HepG2 (cell line): ENCODE measurements around the gene PRXL2A. TPM values are rescaled to one million over a fixed set of nuclear protein-coding genes. Genes with fewer than 3 reads are reported as not detected.

ENCODE experiments used
- ATAC-seq: fragments of 200-7000 bp; cut with Tn5 transposase; 3 replicates; pipeline ENCODE4 v1.9.1; 2020; ENCODE audit warnings: mild to moderate bottlenecking, moderate library complexity
- BruUV-seq: library from RNA; stranded (reverse); fragments of 400-500 nt; replicated peaks from 2 replicates; lab custom pipeline; 2021; lab: Mats Ljungman, UMichigan
- CTCF ChIA-PET: fragments of 300-600 bp; formaldehyde crosslinking; extraction: SDS; loops from one replicate; lab custom pipeline; 2021; ENCODE audit warnings: low total read pairs, inconsistent platforms, low intra/inter-chr PET ratio; lab: Yijun Ruan, JAX
- POLR2A ChIA-PET: fragments of 350-600 bp; sonication (Branson Sonifier 250); formaldehyde crosslinking; loops from one replicate; lab custom pipeline; 2020; ENCODE audit warnings: antibody characterized with exemption, inconsistent platforms; lab: Yijun Ruan, JAX
- DNase-seq: peaks from one replicate; pipeline ENCODE4 v3.0.0-alpha.2; 2015; ENCODE audit warnings: low spot score
- FAIRE-seq: peaks from 3 replicates; lab custom pipeline; 2011; peaks lifted over from hg19 to GRCh38; lab: Jason Lieb, UNC
- H2AFZ ChIP-seq: one replicate; pipeline ENCODE4 v1.6.1; 2011; ENCODE audit warnings: low read length, inconsistent platforms
- H3K27ac ChIP-seq: fragments of 300-600 bp; 3 replicates; pipeline ENCODE4 v1.8.0; 2011; ENCODE audit warnings: mixed run types, mild to moderate bottlenecking, mixed read lengths, low read length, inconsistent platforms; ENCODE audit not compliant: insufficient read depth; ENCODE audit errors: extremely low read length
- H3K27me3 ChIP-seq, 2 experiments: fragments of 200-600 bp in 1 of 2; 2 replicates in 1 of 2; 3 replicates in 1 of 2; pipeline versions ENCODE4 v1.6.0 to v1.8.0; 2011; ENCODE audit warnings: low read length in 2 of 2, mild to moderate bottlenecking in 2 of 2, moderate library complexity in 2 of 2, inconsistent platforms in 1 of 2; ENCODE audit not compliant: insufficient read depth in 2 of 2, control insufficient read depth in 1 of 2
- H3K36me3 ChIP-seq, 2 experiments: fragments of 200-600 bp in 1 of 2; replicated peaks in 1 of 2; 2 replicates in 1 of 2; 3 replicates in 1 of 2; pipeline versions ENCODE4 v1.5.1 to v1.8.0; 2011; ENCODE audit warnings: low read length in 2 of 2, inconsistent platforms in 1 of 2; ENCODE audit not compliant: insufficient read depth in 2 of 2, control insufficient read depth in 1 of 2
- H3K4me1 ChIP-seq: 2 replicates; pipeline ENCODE4 v1.5.1; 2012; ENCODE audit warnings: low read length, inconsistent platforms; ENCODE audit not compliant: insufficient read depth
- H3K4me2 ChIP-seq: 2 replicates; pipeline ENCODE4 v1.6.0; 2011; ENCODE audit warnings: low read depth, low read length, inconsistent platforms
- H3K4me3 ChIP-seq, 3 experiments: fragments of 200-600 bp in 1 of 3; sonication (generic), shearing (Covaris generic) in 1 of 3; replicated peaks in 1 of 3; 2 replicates each; pipeline ENCODE4 v1.5.1; 2011 to 2016; ENCODE audit warnings: low read length in 3 of 3, inconsistent platforms in 2 of 3, low read depth in 2 of 3, mild to moderate bottlenecking in 2 of 3, control low read depth in 1 of 3, mixed read lengths in 1 of 3; ENCODE audit not compliant: insufficient read depth in 1 of 3
- H3K79me2 ChIP-seq: one replicate; pipeline ENCODE4 v1.6.1; 2011; ENCODE audit warnings: low read length, inconsistent platforms; ENCODE audit not compliant: insufficient read depth
- H3K9ac ChIP-seq: 2 replicates; pipeline ENCODE4 v1.6.0; 2011; ENCODE audit warnings: mild to moderate bottlenecking, low read depth, low read length, inconsistent platforms; ENCODE audit not compliant: insufficient read depth
- H3K9me3 ChIP-seq: 2 replicates; pipeline ENCODE4 v1.5.1; 2012; ENCODE audit warnings: mild to moderate bottlenecking, low read length
- H4K20me1 ChIP-seq: 2 replicates; pipeline ENCODE4 v1.6.0; 2011; ENCODE audit warnings: inconsistent platforms, mild to moderate bottlenecking, low read length, moderate library complexity; ENCODE audit not compliant: insufficient read depth
- ADNP ChIP-seq: sonication (generic); formaldehyde crosslinking; IDR thresholded peaks from 2 replicates; pipeline ENCODE4 v1.4.0; 2020; ENCODE audit warnings: missing genetic modification reagents
- ELF3 ChIP-seq: IDR thresholded peaks from 2 replicates; pipeline ENCODE4 v1.6.1; 2016; ENCODE audit warnings: missing genetic modification reagents, missing compliant biosample characterization
- SALL2 ChIP-seq: sonication (generic); formaldehyde crosslinking; IDR thresholded peaks from 2 replicates; pipeline ENCODE4 v1.8.1; 2023; ENCODE audit warnings: mild to moderate bottlenecking, missing genetic modification reagents, inconsistent platforms
- SIN3B ChIP-seq: fragments of 150-350 bp; IDR thresholded peaks from 2 replicates; pipeline ENCODE4 v1.6.1; 2014; ENCODE audit warnings: low read length
- THAP11 ChIP-seq: IDR thresholded peaks from 2 replicates; pipeline ENCODE4 v1.6.1; 2016; ENCODE audit warnings: missing biosample characterization, missing genetic modification reagents
- ZNF34 ChIP-seq: sonication (generic); formaldehyde crosslinking; IDR thresholded peaks from 2 replicates; pipeline ENCODE4 v1.4.0; 2020; ENCODE audit warnings: mild to moderate bottlenecking, missing genetic modification reagents, borderline replicate concordance
- ZNF891 ChIP-seq: sonication (generic); formaldehyde crosslinking; IDR thresholded peaks from 2 replicates; pipeline ENCODE4 v1.5.0; 2020; ENCODE audit warnings: mild to moderate bottlenecking, missing genetic modification reagents
- WGBS: methylation state at CpG from one replicate; pipeline ENCODE4 v1.1.6; 2017; ENCODE audit warnings: low lambda C conversion rate; 5-methylcytosine and 5-hydroxymethylcytosine counted together
- in situ Hi-C: cut with HindIII; loops from 2 replicates; pipeline ENCODE4 v1.10.0; 2017; ENCODE audit warnings: low pct_unique_long_range_greater_than_20kb; ENCODE audit not compliant: extremely low pct_ligation_motif_present
- intact Hi-C: fragments of 100-400 bp; cut with micrococcal nuclease; formaldehyde crosslinking; loops from one replicate; pipeline ENCODE4 v1.10.0; 2022; ENCODE audit not compliant: unreplicated experiment
- polyA plus RNA-seq, 8 experiments: library from polyadenylated mRNA; depleted of rRNA in 3 of 8; stranded (reverse) in 7 of 8; unstranded in 1 of 8; fragments of >200 nt; fragmentation: Illumina TruSeq in 4 of 8; extraction: Trizol in 4 of 8; gene quantifications; 2 replicates each; pipeline versions ENCODE4 v1.2.1 to v1.2.3, GENCODE V29; 2011 to 2016; ENCODE audit warnings: low read depth in 4 of 8, missing spikeins in 1 of 8, mixed read lengths in 1 of 8; ENCODE audit not compliant: insufficient read depth in 1 of 8
- total RNA-seq, 5 experiments: library from RNA; depleted of rRNA; stranded (reverse); fragments of >200 nt; fragmentation: Illumina TruSeq; extraction: Trizol; gene quantifications; 2 replicates each; pipeline ENCODE4 v1.2.3, GENCODE V29; 2016; ENCODE audit warnings: low read depth in 1 of 5
- TF ChIP-seq, protein P1 (sequence below): sonication (generic); formaldehyde crosslinking; IDR thresholded peaks from 2 replicates; pipeline ENCODE4 v1.5.1; 2020; ENCODE audit warnings: mild to moderate bottlenecking, missing genetic modification reagents, borderline replicate concordance

The PRXL2A gene
- total and polyA plus RNA-seq, 2 of the 13 experiments (the other 11 are each of a cell fraction or from before 2014, with no cell fraction given), result 43.9 to 79.9 TPM

DNA sequence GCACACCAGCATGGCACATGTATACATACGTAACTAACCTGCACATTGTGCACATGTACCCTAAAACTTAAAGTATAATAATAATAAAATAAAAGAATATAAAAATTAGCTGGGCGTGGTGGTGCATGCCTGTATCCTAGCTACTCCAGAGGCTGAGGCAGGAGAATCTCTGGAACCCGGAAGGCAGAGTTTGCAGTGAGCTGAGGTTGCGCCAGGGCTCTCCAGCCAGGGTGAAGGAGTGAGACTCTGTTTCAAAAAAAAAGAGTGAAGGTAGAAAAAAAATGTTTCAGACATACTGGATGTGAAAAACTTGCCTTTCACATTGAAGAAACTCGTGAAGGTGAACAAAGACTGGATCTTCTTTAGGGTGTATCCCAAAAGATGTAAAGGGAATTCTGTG, 72.5 kb downstream of the PRXL2A start:
- Histone ChIP-seq H3K79me2 (peaks cover 71% of the 10 kb centered on the region), H3K27me3 (no peaks in the 10 kb centered on the region), H3K36me3 (peaks cover 5 to 16% of the 10 kb centered on the region in 2 experiments; a peak in 4 of 5 replicates), H3K9ac (no peak overlapping the region), H4K20me1 (no peaks in the 10 kb centered on the region), H3K27ac (no peak overlapping the region), H3K4me1 (peaks cover 37% of the 10 kb centered on the region), H3K4me2 (no peak overlapping the region), H3K9me3 (no peaks in the 10 kb centered on the region), H3K4me3 (no peak overlapping the region), H2AFZ (no peak overlapping the region)
- BruUV-seq, result no TSS peak
- in situ Hi-C loops (no loop called here), intact Hi-C loops (no loop called here)
- no peak for TF ChIP-seq ZNF34 (CRISPR knock-in tag)
- no peak for TF ChIP-seq THAP11
- TF ChIP-seq ELF3 (CRISPR knock-in tag), result no peak
- TF ChIP-seq ZNF891, result no peak
- TF ChIP-seq ADNP (CRISPR knock-in tag), result no peak
- TF ChIP-seq SIN3B, result no peak
- TF ChIP-seq SALL2 (CRISPR knock-in tag), result no peak
- FAIRE-seq (no peak), DNase-seq (no peak), ATAC-seq (no peak)
- 98% methylated on average over 5 of the region's 5 CpGs for WGBS
- CTCF ChIA-PET, result no interaction called here
- POLR2A ChIA-PET, result interaction anchor here (2.3 kb wide), 1 partner anchor 18 kb away, joined by 5 read pairs; no protein-coding TSS in a partner anchor

DNA sequence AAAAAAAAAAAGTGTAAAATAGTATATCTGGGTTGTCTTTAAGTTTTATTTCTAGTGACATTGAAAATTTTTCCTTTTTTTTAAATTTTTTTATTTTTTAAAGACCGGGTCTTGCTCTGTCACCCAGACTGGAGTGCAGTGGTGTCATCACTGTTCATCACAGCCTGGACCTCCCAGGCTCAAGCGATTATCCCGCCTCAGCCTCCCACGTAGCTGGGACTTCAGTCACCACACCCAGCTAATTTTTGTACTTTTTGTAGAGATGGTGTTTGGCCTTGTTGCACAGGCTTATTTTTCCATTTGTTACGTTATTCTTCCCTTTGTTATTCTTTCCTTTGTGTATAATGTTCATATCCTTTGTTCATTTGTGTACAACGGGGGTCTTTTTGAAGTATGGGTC, 75.9 kb downstream of the PRXL2A start:
- no peaks in the 10 kb centered on the region for H3K9me3 ChIP-seq
- no TSS peak for BruUV-seq
- ChIA-PET POLR2A (interaction anchor here (0.7 to 1.0 kb wide), 3 partner anchors 20 to 433 kb away, joined by 3 to 4 read pairs (median 4); no protein-coding TSS in a partner anchor), CTCF (no interaction called here)
- no peak for DNase-seq
- in situ Hi-C loops (no loop called here), intact Hi-C loops (no loop called here)
- H3K27me3 ChIP-seq, result no peaks in the 10 kb centered on the region
- H3K79me2 ChIP-seq, result peaks cover 77% of the 10 kb centered on the region
- WGBS, result 97% methylated on average over 6 of the region's 6 CpGs
- no peak overlapping the region for H3K4me2 ChIP-seq
- peaks cover 6 to 14% of the 10 kb centered on the region in 2 experiments; a peak in 4 of 5 replicates for H3K36me3 ChIP-seq
- no peak overlapping the region for H2AFZ ChIP-seq
- no peak for FAIRE-seq
- peaks cover 67% of the 10 kb centered on the region for H3K4me1 ChIP-seq
- no peak overlapping the region for H3K4me3 ChIP-seq
- no peak for ATAC-seq
- no peaks in the 10 kb centered on the region; the same call in 1 of the 2 replicates for H4K20me1 ChIP-seq
- no peak overlapping the region for H3K9ac ChIP-seq
- H3K27ac ChIP-seq, result no peak overlapping the region
- TF ChIP-seq, protein P1, sequence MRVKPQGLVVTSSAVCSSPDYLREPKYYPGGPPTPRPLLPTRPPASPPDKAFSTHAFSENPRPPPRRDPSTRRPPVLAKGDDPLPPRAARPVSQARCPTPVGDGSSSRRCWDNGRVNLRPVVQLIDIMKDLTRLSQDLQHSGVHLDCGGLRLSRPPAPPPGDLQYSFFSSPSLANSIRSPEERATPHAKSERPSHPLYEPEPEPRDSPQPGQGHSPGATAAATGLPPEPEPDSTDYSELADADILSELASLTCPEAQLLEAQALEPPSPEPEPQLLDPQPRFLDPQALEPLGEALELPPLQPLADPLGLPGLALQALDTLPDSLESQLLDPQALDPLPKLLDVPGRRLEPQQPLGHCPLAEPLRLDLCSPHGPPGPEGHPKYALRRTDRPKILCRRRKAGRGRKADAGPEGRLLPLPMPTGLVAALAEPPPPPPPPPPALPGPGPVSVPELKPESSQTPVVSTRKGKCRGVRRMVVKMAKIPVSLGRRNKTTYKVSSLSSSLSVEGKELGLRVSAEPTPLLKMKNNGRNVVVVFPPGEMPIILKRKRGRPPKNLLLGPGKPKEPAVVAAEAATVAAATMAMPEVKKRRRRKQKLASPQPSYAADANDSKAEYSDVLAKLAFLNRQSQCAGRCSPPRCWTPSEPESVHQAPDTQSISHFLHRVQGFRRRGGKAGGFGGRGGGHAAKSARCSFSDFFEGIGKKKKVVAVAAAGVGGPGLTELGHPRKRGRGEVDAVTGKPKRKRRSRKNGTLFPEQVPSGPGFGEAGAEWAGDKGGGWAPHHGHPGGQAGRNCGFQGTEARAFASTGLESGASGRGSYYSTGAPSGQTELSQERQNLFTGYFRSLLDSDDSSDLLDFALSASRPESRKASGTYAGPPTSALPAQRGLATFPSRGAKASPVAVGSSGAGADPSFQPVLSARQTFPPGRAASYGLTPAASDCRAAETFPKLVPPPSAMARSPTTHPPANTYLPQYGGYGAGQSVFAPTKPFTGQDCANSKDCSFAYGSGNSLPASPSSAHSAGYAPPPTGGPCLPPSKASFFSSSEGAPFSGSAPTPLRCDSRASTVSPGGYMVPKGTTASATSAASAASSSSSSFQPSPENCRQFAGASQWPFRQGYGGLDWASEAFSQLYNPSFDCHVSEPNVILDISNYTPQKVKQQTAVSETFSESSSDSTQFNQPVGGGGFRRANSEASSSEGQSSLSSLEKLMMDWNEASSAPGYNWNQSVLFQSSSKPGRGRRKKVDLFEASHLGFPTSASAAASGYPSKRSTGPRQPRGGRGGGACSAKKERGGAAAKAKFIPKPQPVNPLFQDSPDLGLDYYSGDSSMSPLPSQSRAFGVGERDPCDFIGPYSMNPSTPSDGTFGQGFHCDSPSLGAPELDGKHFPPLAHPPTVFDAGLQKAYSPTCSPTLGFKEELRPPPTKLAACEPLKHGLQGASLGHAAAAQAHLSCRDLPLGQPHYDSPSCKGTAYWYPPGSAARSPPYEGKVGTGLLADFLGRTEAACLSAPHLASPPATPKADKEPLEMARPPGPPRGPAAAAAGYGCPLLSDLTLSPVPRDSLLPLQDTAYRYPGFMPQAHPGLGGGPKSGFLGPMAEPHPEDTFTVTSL, result no peak
